ENCODE measurements around the gene ZFR2.

ZFR2 gene

DNA sequence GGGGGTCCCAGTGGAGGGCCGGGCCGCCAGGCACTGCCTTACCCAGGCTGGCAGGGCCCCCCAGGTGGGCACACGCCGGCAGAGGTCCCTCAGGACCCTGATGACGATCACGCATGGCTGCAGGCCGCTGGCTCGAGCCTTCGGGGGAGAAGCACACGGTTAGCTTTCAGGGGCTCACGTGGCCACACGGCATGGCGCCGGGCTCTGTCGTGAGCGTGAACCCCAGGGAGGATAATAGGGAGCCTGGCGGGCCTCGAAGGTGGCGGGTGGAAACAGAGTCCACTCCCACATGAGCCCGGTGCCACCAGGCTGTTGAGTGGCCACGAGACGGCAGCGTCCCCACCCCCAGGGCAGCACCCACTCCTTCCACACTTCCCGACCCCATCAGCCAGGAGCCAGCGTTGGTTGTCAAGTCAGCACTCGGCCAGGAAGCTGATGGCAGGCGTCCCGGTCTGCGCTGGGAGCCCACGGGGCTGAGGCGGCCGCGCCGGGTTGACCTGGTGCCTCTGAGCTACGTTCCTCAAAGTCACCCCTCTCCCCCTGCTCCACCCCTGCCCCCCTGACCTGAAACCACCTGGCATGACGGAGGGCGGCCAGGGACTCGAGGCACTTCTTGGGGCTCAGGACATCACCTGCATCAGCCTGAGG is 58.0 kb downstream of the ZFR2 start:
- FAIRE-seq: no peak

DNA sequence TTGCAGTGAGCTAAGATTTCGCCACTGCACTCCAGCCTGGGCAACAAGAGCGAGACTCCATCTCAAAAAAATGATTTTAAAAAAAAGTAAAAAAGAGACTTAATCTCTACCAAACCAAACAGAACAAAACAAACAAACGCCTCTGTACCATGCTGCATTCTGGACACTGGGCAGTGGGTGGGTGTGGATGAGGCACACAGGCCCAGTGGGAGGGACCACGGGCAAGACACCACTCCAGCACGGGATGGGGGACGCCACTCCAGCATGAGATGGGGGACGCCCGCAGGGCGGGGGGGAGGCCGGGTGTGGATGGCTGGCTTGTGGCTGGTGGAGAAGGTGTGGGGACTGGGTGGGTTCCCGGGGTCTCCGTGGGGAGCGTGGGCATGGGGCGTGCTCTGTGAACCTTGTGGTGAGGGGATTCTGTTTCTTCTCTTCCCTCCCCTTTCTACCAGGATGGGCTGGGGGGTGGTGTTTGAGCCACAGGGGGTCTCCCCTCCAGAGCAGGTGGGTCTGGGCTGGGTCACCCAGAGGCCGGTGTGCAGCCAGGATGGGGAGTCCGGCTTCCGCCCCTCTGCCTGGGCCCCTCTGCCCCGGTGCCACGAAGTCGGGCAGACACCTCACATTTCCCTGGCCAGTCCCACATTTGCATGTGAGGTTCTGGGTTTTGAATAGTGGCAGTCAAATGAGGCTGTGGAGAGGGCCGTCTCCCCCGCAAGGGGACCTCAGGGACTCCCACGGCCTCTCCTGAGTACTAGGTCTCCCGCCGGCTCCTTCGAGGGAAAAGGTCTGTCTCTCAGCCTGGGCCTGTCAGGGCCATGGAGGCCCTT is 58.7 kb downstream of the ZFR2 start:
- FAIRE-seq: no peak

DNA sequence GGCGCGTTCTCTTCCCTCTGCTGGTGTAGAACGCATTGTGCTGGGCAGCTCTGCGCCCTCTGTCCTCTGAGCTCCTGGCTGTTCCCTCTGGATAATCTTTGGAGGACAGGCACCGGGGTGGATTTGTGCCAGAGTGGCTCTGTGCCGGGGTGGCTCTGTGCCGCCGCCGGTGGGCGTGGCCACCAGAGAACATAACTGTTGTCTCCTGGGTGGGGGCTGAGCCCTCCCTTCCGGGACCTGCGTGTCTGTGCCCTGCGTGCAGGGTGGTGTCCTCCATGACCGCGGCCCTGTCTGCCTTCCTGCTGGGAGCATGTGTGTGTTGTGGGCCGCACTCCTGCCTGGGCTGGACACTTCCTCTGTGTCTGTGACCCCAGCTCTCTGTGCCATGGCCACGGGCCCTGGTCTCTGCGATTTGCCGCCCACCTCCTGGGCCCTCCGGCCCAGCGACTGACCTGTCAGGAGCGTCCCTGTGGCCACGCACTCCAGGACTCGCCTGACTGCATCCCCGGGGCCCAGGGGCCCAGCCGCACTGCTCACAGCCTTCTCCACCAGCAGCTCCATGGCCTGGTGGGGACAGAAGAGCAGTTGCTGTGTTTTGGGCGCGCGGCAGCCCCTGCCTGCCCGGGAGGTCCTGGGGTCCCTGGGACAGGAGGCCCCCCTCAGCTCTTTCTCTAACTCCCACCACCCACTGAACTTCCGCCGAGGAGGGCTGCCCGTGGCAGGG is 60.3 kb downstream of the ZFR2 start:
- no peak for FAIRE-seq

DNA sequence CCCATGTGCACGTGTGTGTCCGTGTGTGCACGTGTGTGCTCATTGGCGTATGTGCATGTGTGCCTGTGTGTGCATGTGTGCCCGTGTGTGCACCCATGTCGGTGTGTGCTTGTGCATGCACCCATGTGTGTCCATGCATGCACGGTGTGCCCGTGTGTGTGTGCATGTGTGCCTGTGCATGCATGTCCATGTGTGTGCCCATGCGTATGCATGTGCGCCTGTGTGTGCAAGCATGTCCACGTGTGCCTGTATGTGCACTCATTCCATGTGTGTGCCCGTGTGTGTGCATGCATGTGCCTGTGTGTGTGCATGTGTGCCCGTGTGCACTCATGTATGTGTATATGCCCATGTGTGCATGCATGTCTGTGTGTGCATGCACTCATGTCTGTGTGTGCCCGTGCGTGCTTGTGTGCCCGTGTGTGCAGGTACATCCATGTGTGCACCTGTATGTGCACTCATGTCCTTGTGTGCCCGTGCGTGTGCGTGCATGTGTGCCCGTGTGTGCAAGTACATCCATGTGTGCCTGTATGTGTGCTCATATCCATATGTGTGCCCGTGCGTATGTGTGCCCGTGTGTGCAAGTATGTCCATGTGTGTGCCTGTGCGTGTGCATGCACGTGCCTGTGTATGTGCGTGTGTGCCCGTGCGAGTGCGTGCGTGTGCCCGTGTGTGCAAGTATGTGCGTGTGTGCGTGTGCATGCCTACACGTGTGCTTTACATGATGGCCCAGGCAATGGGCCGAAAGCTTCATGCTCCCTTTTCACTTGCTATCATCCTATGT is 61.1 kb downstream of the ZFR2 start:
- no peak for FAIRE-seq

DNA sequence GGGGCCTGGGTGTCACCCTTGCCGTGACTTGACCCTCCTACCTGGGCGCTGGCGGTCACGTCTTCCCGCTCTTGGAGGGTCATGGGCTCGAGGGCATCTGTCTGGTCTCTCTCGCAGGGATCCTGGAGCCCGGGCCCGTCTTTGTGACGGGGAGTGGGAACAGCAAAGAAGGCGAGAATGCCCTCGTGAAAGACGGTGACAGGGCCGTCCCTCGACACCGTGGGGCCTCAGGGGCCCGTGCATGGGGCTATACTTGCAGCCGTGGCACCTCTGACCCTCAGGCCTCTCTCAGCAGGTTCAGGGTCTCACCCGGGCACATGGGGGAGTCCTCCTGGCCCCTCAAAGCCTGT is 61.7 kb downstream of the ZFR2 start:
- no peak for FAIRE-seq

DNA sequence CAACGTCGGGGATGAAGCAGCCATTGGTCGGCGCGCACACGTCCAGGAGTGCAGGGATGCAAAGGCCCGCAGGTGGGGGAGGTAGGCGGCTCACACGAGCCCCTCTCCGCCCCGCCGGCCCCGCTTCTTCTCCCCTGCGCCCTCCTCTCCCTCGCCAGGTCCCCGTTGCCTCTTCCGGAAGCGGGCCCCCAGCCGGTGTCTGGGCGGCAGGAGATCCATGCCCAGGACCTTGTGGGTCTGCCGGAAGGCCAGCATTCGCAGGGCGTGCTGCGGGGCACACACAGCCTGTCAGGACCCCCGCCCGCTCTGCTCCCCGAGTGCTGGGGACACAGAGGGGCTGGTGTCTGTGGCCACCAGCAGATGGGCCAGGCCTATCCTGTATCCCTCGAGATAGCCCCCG is 63.0 kb downstream of the ZFR2 start:
- FAIRE-seq: no peak

DNA sequence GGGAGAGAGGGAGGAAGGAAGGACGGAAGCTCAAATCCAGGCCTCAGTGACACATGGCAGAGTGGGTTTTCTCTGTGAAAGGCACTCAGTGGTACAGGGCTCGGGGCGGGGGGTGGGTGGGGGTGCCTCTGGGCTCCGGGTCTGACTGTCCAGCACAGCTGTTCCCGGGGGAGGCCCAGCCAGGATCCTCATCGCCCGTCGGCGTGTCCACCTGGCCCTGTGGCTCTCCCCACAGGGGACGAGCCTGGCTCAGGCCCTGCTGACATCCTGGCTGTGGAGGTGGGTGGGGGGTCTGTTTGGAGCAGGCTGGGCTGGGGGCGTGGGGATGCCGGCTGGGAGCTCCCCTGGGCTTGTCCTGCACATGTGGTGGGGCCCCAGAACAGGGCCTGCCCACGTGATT is 64.4 kb downstream of the ZFR2 start:
- no peak for FAIRE-seq

DNA sequence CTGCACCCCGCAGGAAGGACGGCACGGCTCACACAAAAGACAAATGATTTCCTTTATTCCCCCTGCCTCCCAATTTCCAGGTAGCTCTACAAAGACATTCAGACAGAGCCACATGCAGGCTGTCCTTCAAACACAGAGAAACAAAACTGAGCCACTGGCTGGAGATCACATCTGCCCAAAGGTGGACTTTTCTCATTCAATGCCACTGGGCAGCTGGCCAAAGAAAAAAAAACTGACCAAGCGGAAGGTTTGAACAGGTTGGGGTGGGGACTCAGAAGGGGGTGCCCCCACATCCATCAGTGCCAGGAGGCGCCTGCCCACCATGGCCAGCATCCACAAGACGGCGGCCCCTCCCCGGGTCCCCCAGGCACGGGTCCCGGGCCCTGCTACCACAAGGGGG is 64.9 kb downstream of the ZFR2 start:
- FAIRE-seq: no peak

DNA sequence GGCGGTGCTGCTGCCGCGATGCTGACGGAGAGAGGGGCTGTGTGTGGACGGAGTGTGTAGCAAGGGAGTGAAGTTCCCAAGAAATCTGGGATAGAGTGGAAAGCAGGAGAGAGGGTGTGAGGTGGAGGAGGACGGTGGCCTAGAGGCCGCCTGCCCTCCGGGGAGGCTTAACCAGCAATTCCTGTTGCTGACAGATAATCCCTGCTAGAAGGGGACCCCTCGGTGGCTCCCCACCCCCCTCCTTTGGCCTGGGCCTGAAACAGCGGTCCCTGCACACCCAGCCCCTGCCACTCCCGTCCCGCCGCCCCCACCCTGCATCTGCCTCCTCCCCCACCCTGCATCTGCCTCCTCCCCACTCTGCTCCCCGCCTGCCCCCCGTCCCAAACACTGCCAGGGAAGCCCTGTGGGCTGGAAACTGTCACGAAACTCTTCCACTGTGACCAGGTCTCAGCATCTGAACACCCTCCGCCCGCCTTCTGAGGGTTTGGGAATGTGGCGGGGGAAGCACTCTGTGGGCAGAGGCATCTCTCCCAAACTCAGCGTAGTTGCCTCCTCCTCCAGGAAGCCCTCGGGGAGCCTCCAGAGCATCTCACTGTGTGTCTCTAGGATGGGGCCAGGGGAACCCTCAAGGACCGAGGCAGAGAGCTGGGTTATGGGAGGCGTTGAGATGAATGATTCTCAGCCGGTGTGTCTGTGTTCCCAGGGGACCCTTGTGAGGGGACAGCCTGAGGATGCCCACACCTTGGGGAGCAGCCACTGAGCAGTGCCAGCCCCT is 65.5 kb downstream of the ZFR2 start:
- no peak for FAIRE-seq

DNA sequence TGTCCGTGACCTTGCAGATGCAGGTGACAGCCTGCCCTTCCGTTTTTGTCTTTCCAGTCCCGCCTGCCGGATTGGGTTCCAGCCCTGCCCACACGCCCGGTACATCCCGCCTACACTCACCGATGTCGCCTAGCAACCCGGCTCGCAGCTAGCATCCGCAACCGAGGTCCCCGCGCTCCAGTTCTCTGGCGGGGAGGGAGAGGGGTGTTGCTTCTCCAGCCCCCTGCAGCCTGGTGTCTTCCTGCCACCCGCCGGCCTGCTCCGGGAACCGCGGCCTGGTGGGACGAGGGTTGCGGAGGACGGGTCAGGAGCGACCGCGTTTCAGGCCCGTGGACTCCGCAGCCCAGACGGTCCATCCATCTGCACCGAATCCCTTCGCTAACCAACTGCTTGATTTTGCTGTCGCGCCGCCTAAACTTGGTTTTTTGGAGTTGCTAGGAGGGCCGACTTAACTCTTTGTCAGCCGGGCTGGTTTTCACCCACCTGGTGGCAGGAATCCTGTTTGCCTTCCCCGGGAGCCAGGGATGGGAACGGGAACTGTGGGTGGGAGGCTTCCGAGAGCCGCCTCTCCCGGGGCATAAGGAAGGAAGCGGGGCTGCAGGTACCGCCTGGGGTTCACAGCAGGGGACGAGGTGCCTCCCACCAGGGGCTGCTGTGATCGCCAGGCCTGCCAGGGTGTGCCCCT is 67.3 kb downstream of the ZFR2 start:
- FAIRE-seq: no peak

DNA sequence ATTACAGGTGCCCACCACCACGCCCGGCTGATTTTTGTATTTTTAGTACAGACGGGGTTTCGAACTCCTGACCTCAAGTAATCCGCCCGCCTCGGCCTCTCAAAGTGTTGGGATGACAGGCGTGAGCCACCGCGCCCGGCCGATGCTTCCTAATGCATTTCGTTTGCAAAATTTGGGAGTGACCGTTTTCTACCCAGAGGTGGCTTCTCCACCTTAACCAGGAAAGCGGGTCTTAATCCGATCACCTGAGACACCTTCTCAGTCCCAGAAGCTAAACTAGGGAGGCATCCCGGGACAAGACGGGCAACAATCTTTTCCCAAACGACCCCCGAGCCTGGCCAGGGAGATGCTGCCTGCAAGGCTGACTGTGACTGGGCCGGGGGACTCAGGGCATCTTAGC is 67.8 kb downstream of the ZFR2 start:
- no peak for FAIRE-seq

DNA sequence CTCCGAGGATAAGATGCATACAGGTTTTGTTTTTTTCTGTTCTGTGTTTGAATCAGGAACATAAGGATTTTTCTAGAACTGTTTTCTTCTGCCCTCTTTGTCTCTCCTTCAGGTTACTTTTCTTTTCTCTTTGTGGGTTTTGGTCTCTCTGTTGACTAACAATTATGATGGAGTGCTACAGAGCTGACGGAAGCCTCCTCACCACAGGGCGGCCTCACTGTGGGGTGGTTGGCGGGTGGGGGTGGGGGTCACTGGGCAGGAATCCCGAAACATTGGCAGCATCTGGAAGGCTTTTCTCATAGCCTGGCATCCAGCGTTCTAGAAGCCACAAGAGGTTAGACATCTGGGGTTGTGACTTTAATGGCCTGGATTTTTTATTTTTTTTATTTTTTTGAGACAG is 70.7 kb downstream of the ZFR2 start:
- no peak for FAIRE-seq

DNA sequence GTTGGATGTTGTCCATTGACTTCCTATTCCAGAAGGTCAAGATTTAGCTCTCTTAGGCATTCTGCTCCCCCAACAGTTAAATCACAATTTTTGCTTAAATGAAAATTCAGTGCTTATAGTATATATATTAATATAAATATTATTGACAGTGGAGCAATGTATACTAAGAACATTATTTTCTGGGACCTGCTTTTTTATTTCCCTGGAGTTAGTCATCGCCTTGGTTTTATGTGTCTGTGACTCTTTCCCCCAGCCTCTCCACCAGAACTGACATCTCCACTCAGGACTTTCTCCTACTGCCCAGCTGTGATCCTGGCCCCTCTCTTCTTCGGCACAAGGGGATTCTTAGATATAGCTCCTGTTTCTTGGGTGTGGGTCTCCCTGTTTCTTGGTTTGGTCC is 72.5 kb downstream of the ZFR2 start:
- no peak for FAIRE-seq

DNA sequence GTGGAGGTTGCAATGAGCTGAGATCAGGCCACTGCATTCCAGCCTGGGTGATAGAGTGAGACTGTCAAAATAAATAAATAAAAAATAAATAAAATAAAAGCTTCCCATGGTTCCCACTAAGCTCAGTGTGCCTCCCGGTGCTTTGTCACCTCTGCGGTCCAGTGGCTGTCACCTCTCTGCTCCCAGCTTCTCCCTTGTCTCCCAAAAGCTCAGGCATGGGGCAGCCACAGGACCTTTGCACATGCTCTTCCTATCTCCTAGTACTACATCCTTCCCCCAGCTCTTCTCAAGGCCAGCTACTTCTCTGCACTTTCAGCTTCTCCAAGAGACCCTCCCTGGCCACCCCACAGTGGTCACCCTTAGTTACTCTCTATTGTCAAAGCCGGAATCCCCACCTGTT is 75.0 kb downstream of the ZFR2 start:
- FAIRE-seq: no peak

DNA sequence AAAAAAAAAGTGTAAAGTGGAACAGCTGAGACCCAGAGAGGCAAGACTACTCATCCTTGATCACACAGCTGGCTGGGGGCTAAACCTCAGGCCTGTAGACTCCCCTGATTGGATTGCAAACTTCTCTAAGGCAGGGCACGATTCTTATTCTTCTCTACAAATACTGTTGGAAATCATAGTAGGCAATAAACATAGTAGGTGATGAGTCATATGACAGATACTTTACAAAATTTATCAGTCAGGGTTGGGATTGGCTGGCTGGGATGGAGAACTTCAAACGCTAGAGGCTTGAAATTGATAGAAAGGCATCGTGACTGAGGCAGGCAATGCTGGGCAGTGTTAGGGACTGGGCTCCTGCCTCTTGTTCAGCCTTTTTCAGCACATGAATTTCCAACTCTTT is 76.7 kb downstream of the ZFR2 start:
- no peak for FAIRE-seq

DNA sequence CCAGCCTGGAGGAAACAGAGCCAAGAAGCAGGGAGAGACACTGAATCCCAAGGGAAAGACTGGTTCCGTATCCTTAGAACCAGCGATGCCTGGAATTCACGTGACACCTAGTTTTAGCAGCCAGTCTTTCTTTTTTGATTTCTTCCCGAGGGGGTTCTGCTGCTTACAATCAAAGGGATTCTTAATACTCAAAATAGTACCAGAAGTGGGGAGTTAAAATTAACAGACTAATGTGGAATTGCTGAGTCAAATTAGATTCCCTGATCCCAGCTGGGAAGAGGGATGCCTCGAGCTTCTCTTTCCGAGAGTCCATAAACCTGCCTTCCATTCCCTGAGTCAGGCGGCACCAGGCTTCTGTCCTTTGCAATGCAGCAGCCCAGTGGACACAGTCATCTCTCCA is 77.9 kb downstream of the ZFR2 start:
- FAIRE-seq: no peak

DNA sequence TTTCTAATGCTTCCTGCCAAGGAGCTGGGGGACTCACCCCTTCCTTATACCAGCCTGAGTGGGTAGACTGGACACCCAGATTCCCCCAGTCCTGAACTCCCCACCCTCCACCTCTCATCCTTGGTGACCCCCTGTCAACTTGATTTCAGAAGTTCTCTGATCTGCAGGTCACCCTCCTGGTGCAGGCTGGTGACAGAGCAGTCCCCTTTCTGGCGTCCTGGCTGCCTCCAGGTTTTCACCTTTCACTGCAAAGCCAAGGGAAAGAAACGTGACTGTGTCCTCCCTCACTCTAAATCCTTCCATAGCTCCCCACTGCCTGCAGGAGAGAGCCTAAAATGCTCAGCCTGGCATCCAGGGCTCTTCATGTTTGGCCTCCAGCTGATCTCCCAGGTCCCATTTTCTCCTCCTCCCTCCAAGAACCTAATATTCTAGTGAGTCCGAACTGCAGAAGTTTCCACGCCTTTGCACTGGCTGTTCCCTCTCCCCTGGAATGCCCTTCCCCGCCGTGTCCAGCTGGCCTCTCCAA is 78.6 kb downstream of the ZFR2 start:
- no peak for FAIRE-seq

DNA sequence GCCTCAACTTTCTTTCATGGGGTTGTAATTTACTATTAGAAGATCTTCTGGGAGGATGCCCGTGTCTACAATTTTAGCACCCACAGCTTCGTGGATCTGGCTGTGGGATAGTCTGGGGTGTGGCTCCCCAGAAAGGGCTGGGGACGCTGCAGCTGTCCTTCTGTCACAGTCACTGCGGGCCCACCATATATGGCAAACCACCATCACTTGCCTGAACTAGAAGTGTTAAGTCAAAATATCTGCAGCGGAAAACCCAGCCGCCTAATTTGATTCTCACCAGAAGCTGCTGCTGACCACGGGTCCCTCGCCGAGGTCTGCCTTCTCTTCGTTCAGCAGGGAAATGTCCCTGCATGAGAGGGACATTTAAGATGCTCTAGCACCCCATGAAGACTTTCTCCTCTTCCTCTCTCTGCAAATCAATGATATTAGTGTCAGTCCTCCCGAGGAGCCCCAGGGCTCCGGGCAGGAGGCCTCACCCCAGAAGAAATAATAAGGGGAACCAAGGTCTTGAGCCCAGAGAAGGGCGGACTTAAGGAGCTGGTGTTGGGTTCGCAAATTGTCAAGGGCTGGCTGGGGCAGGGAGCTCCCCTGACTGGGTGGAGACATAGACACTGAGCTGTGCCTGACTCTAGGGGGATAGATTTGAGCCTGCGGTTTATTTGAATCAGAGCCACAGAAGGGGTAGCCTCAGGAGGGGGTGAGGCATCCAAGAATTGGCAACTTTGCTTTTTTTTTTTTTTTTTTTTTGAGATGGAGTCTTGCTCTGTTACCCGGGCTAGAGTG is 79.7 kb downstream of the ZFR2 start:
- no peak for FAIRE-seq

DNA sequence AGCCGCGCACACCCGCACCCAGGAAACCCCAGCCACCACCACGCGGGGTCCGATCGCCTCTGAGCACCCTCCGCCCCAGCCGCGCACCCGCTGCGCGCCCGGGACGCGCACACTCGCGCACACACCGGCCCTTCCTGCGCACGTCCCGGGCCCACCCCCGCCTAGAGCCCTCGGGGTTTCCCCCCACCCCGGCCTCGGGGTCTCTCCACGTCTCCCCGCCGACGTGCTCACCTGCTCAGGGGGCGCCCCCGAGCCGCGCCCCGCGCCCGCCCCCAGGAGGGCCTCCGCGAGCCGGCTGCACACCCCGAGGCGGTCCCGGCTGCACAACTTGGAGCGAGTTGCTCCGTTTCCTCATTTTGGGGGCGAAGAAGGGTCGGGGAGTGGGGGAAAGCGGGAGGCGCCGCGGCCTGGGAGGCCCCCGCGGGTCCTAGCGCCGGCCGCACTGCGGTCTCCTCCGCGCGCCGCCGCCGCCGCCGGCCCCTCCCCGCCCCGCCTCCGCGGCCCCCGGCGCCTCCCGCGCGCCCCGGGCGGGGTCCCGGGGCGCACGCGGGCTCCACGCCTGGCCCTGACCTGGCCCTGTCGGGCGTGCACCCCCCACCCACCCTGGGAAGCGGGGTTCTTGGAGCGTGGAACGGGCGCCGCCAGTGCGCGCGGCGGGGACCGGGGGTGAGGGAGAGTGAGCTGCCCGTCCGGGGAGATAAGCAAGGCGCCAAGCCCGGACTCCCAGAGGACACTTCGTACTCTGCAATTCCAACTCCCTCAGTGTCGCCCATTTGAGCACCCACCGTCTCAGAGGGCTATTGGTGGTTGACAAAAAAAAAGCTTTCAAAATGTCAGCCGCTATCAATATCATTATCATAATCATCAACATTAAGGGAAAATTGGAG is 82.7 kb downstream of the ZFR2 start, which contains the start of gene MATK:
Gene MATK, minus strand, starts transcription at position 444 of the 887 bp plus-strand sequence. CDS start 1,246 bp downstream, outside the sequence.
- FAIRE-seq: no peak

All from A204.1 (cell line).